Osteoblast (primary cell): Measurements from ENCODE around the gene ZC3H12A. TPM values are rescaled to one million over a fixed set of nuclear protein-coding genes. Genes with fewer than 3 reads are reported as not detected.

Experiments used
- DNase-seq: peaks from one replicate; pipeline ENCODE4 v3.0.0; 2011; ENCODE audit warnings: low spot score, mixed read lengths; ENCODE audit not compliant: insufficient read length; ENCODE audit errors: missing footprints
- H2AFZ ChIP-seq: 2 replicates; pipeline ENCODE4 v1.6.0; 2011; ENCODE audit warnings: mild to moderate bottlenecking, low read length
- H3K27ac ChIP-seq: 2 replicates; pipeline ENCODE4 v1.5.1; 2011; ENCODE audit warnings: mild to moderate bottlenecking, low read depth, low read length, moderate library complexity
- H3K27me3 ChIP-seq: 2 replicates; pipeline ENCODE4 v1.6.0; 2012; ENCODE audit warnings: mild to moderate bottlenecking, control low read depth, inconsistent platforms, low read length, moderate library complexity; ENCODE audit not compliant: insufficient read depth
- H3K36me3 ChIP-seq: 2 replicates; pipeline ENCODE4 v1.5.1; 2011; ENCODE audit warnings: mild to moderate bottlenecking, low read length, control low read depth, moderate library complexity; ENCODE audit not compliant: insufficient read depth
- H3K4me1 ChIP-seq: 2 replicates; pipeline ENCODE4 v1.5.1; 2011; ENCODE audit warnings: mild to moderate bottlenecking, low read length, control low read depth, moderate library complexity; ENCODE audit not compliant: insufficient read depth
- H3K4me2 ChIP-seq: 2 replicates; pipeline ENCODE4 v1.6.0; 2011; ENCODE audit warnings: mild to moderate bottlenecking, low read length; ENCODE audit not compliant: insufficient read depth
- H3K4me3 ChIP-seq: fragments of 200-600 bp; sonication (generic); 3 replicates; pipeline ENCODE4 v1.5.1; 2012; ENCODE audit warnings: mild to moderate bottlenecking, low read length, inconsistent platforms; ENCODE audit not compliant: insufficient read depth
- H3K79me2 ChIP-seq: 2 replicates; pipeline ENCODE4 v1.6.0; 2012; ENCODE audit warnings: mild to moderate bottlenecking, low read length, control low read depth, inconsistent platforms; ENCODE audit not compliant: insufficient read depth
- H3K9me3 ChIP-seq: 2 replicates; pipeline ENCODE4 v1.5.1; 2011; ENCODE audit warnings: low read depth, low read length, control low read depth
- H4K20me1 ChIP-seq: 2 replicates; pipeline ENCODE4 v1.6.0; 2012; ENCODE audit warnings: mild to moderate bottlenecking, low read length, control low read depth; ENCODE audit not compliant: insufficient read depth
- total RNA-seq: library from RNA; depleted of rRNA; stranded (reverse); fragments of >200 nt; gene quantifications from 2 replicates; pipeline ENCODE4 v1.2.3, GENCODE V29; 2012
- TF ChIP-seq, protein P1 (sequence below): IDR thresholded peaks from 2 replicates; pipeline ENCODE4 v1.5.1; 2011; ENCODE audit warnings: mild to moderate bottlenecking, low read depth, low read length, moderate library complexity; ENCODE audit errors: extremely low read depth

The ZC3H12A gene
- total RNA-seq: 11.5 and 13.0 TPM in 2 replicates

- no peaks in the 10 kb centered on the region for H3K27me3 ChIP-seq
- H3K36me3 ChIP-seq: peaks cover 24% of the 10 kb centered on the region
- H3K27ac ChIP-seq: peak within 1 kb of the TSS; percentile 92
- peak within 1 kb of the TSS; percentile 98 for H3K4me2 ChIP-seq
- peak within 1 kb of the TSS; percentile 59 for H2AFZ ChIP-seq
- no peaks in the 10 kb centered on the region for H3K9me3 ChIP-seq
- peak; percentile 98 for DNase-seq
- H4K20me1 ChIP-seq: peaks cover 10% of the 10 kb centered on the region
- H3K4me1 ChIP-seq: peaks cover 74% of the 10 kb centered on the region
- peak within 1 kb of the TSS; percentile 79 for H3K4me3 ChIP-seq
- TF ChIP-seq, protein P1, sequence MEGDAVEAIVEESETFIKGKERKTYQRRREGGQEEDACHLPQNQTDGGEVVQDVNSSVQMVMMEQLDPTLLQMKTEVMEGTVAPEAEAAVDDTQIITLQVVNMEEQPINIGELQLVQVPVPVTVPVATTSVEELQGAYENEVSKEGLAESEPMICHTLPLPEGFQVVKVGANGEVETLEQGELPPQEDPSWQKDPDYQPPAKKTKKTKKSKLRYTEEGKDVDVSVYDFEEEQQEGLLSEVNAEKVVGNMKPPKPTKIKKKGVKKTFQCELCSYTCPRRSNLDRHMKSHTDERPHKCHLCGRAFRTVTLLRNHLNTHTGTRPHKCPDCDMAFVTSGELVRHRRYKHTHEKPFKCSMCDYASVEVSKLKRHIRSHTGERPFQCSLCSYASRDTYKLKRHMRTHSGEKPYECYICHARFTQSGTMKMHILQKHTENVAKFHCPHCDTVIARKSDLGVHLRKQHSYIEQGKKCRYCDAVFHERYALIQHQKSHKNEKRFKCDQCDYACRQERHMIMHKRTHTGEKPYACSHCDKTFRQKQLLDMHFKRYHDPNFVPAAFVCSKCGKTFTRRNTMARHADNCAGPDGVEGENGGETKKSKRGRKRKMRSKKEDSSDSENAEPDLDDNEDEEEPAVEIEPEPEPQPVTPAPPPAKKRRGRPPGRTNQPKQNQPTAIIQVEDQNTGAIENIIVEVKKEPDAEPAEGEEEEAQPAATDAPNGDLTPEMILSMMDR: no peak
- H3K79me2 ChIP-seq: peaks cover 52% of the 10 kb centered on the region
These were observed at the start of gene ZC3H12A for GRCh38 chr1:37474046-37474696. Gene ZC3H12A, plus strand, starts transcription at chr1:37474580. Its CDS starts 917 bp downstream, at chr1:37475497.

- H2AFZ ChIP-seq: no peak overlapping the region
- no peaks in the 10 kb centered on the region for H3K27me3 ChIP-seq
- no peak overlapping the region for H3K4me2 ChIP-seq
- H3K4me3 ChIP-seq: no peak overlapping the region
- TF ChIP-seq, protein P1: no peak
- H3K9me3 ChIP-seq: no peaks in the 10 kb centered on the region
- DNase-seq: no peak
- no peaks in the 10 kb centered on the region for H3K36me3 ChIP-seq
- no peaks in the 10 kb centered on the region for H3K4me1 ChIP-seq
- H3K27ac ChIP-seq: no peak overlapping the region
- H4K20me1 ChIP-seq: no peaks in the 10 kb centered on the region
- no peaks in the 10 kb centered on the region for H3K79me2 ChIP-seq
These were observed 49.2 kb upstream of the ZC3H12A start for GRCh38 chr1:37425221-37425620.

GRCh38 chr1:37429029-37429428 is 45.4 kb upstream of the ZC3H12A start:
- Histone ChIP-seq H3K9me3 (no peaks in the 10 kb centered on the region), H3K27ac (no peak overlapping the region), H4K20me1 (no peaks in the 10 kb centered on the region), H3K4me2 (no peak overlapping the region), H3K79me2 (no peaks in the 10 kb centered on the region), H3K27me3 (peaks cover 4% of the 10 kb centered on the region), H3K36me3 (no peaks in the 10 kb centered on the region), H2AFZ (no peak overlapping the region), H3K4me1 (no peaks in the 10 kb centered on the region), H3K4me3 (no peak overlapping the region)
- TF ChIP-seq, protein P1: no peak
- DNase-seq: no peak

GRCh38 chr1:37430103-37430985 is 44.0 kb upstream of the ZC3H12A start:
- H2AFZ ChIP-seq: no peak overlapping the region
- no peaks in the 10 kb centered on the region for H3K36me3 ChIP-seq
- no peak for DNase-seq
- no peaks in the 10 kb centered on the region for H4K20me1 ChIP-seq
- H3K4me1 ChIP-seq: no peaks in the 10 kb centered on the region
- no peaks in the 10 kb centered on the region for H3K9me3 ChIP-seq
- no peak overlapping the region for H3K4me3 ChIP-seq
- H3K79me2 ChIP-seq: no peaks in the 10 kb centered on the region
- TF ChIP-seq, protein P1: no peak
- peaks cover 4% of the 10 kb centered on the region for H3K27me3 ChIP-seq
- no peak overlapping the region for H3K4me2 ChIP-seq
- no peak overlapping the region for H3K27ac ChIP-seq
